ENCODE data around the gene TP73.

DNA sequence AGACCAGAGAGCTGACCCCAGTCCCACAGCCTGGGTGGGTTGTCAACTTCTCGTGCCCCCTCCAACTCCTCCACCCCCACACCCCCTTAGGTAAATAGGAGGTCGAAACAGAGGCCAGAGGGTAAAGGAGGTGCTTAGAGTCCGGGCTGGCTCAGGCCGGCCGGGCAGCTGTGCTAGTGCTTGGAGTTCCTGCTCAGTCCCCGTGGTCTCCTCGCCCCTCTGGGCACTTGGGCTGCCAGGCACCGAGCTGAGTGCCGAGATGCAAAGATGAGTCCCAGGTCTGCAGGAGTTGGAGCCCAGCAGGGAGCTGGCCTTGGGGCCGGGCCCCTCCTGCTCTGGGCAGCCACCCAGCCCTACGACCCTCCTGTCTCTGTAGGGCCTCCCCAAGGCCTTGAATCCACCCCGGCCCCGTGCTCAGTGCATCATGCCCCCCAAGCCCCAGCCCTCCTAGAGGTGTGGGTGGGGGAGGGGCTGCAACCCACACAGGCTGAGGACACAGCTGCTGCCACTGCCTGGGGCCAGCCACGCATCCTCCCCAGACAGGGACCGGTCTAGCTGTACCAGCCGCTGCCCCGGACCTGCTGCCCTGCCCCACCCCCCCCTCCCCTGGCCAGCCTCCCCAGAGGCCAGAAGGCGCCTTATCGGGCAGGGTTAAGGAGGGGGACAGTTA lies 122.1 kb downstream of the TP73 start:
- no peak for TF ChIP-seq POLR2A (IDR thresholded peaks at IDR 0.05)
- TF ChIP-seq, protein P1, sequence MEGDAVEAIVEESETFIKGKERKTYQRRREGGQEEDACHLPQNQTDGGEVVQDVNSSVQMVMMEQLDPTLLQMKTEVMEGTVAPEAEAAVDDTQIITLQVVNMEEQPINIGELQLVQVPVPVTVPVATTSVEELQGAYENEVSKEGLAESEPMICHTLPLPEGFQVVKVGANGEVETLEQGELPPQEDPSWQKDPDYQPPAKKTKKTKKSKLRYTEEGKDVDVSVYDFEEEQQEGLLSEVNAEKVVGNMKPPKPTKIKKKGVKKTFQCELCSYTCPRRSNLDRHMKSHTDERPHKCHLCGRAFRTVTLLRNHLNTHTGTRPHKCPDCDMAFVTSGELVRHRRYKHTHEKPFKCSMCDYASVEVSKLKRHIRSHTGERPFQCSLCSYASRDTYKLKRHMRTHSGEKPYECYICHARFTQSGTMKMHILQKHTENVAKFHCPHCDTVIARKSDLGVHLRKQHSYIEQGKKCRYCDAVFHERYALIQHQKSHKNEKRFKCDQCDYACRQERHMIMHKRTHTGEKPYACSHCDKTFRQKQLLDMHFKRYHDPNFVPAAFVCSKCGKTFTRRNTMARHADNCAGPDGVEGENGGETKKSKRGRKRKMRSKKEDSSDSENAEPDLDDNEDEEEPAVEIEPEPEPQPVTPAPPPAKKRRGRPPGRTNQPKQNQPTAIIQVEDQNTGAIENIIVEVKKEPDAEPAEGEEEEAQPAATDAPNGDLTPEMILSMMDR (IDR thresholded peaks at IDR 0.05): no peak

Measured in right lobe of liver (tissue), 4 donors.